A204.1 (cell line): ENCODE results near the gene SLC22A9.
"Not testable (repeated sequence)": the region's sequence is repeated elsewhere in the genome, so short reads cannot be mapped to it uniquely, and the experiment has no call there.

ENCODE experiments used
- FAIRE-seq: peaks from 2 replicates; lab custom pipeline; 2012; peaks lifted over from hg19 to GRCh38; lab: Jason Lieb, UNC

SLC22A9 gene

DNA sequence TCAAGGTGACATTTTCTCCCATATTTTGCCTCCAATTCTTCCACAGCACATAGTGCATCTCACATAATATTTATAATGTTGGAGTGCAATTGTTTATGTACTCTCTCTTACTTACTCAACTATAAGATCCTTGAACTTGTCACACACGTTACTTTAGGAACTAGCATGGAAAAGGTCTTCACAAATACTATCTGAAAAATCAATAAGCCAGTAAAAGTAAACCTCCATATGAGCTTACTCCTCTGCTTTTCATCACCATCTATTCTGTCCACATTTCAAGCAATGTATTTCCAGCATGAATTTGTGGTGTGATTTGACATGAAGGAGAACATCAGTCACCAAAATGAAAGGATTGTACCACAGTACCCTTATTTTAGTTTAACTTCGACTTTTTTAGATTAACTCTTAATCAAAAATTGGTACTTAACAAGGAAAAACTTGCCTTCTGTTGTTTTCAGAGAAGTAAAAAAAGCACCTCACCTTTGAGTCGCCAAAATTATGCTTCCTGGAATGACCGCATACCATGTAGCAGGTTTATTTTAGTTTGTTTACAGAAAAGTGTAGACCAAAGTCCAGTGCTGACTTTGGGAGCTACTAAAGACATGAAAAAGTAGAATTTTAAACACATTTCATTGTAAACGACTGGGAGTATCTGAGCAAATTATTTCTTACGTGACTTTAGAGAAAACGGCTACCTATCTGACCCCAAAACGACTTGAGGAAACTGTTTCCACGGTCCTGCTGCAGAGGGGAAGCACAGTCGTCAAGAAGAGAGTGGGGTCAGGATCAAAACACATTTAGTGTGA, at the start of gene SLC22A9:
Gene SLC22A9, plus strand, starts transcription at position 621 of the 806 bp plus-strand sequence. CDS start 272 bp downstream, outside the sequence.
- FAIRE-seq = no peak

DNA sequence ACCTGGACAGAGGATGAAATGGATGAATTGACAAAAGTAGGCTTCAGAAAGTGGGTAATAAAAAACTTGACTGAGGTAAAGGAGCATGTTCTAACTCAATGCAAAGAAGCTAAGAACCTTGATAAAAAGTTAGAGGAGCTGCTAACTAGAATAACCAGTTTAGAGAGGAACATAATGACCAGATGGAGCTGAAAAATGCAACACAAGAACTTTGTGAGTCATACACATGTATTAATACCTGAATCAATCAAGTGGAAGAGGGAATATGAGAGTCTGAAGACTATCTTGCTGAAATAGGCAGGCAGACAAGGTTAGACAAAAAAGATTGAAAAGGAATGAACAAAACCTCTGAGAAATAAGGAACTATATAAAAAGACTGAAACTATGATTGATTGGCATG, 47.9 kb upstream of the SLC22A9 start:
- no peak for FAIRE-seq

DNA sequence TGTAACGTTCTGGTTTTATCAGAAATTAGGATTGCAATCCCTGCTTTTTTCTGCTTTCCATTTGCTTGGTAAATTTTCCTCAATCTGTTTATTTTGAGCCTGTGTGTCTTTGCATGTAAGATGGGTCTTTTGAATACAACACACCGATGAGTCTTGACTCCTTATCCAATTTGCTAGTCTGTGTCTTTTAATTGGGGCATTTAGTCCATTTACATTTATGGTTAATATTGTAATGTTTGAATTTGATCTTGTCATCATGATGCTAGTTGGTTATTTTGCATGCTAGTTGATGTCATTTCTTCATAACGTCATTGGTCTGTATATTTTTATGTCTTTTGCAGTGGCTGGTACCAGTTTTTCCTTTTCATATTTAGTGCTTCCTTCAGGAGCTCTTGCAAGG, 34.5 kb upstream of the SLC22A9 start:
- not testable (repeated sequence) for FAIRE-seq

DNA sequence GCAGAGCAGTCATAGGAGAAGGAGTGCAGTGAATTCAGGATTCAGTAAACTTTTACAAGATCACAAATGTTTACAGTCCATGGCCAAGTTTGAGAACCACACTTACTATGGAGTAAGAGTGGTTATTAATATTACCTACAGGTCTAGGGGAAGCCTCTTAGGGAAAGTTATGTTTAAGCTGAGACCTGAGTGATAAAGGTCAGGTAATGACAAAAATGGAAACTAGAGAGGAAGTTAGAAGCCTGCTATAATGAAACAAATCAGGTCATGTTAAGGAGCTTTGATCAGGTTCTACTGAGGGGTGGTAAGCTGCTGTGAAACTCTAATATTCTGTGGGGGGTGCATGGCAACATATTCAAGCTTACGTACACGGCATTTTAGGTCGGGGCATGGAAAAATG, 32.5 kb upstream of the SLC22A9 start:
- FAIRE-seq = no peak

DNA sequence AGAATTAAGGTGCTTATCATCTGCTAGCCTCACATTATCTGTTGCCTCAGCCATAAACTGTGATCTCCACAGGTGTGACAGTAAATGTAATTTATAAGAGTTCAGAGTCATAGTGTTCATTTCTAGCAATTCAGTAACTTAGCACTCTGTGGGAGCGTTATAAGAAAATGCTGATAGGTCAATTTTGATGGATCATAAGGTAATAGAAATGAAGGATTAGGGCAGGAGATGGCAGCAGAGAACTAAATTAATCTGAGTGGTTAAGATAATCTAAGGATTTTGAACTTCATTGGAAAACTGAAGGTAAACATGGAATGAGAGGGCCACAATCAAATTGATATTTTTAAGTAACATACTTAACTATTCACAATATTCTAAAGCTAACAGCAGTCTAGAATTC, 26.5 kb upstream of the SLC22A9 start:
- no peak for FAIRE-seq

DNA sequence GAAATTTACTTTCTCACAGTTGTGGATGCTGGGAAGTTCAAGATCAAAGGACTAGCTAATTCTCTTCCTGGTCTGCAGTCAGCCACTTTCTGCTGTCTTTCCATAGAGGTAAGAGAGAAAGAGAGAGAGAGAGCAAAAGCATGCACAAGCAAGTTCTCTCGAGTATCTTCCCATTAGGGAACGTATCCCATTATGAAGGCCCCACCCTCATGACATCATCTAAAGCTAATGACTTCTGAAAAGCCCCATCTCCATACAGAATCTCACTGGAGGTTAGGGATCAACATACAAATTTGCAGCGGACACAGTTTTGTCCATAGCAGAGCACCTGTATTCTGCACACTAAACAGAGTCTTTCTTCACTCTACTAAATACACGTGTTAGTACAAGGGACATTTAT, 17.4 kb upstream of the SLC22A9 start:
- FAIRE-seq = no peak

DNA sequence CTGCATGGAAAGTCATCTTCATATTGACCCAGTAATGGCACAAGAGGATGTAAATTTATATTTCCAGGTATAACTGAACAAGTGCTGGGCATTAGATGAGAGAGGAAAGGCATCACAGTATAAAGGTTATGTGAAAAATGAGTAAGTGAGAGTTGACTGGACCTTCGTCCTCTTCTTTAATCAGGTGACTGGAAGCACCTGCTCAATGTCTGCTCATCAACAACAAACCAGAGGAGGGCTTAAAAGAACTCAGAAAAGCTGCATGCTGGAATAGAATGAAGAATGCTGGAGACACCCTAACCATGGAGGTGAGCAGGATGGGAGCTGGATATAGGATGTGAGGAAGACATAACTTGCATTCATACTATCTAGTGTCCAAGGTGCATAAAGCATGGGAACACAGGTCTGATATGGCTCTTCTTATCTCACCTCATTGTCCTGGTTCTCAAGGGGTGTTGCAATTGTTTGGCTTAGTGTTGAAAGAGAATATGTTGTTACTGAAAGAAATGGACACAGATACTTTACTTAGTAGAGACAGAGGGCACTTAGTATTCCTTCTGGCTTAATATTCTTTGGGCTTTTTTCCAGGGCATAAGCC, 7.3 kb upstream of the SLC22A9 start:
- no peak for FAIRE-seq

DNA sequence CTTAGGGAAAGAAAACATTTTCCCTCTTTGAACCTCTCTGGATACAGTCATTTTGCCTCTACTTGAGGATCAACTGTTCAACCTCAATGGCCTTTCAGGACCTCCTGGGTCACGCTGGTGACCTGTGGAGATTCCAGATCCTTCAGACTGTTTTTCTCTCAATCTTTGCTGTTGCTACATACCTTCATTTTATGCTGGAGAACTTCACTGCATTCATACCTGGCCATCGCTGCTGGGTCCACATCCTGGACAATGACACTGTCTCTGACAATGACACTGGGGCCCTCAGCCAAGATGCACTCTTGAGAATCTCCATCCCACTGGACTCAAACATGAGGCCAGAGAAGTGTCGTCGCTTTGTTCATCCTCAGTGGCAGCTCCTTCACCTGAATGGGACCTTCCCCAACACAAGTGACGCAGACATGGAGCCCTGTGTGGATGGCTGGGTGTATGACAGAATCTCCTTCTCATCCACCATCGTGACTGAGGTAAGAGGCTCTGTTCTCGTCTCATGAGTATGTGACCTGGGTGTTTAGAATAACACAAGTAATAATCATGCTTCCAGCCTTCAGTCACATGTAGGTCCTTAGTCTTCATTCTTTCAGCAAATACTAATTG, 495 bp downstream of the SLC22A9 start:
- FAIRE-seq = no peak

DNA sequence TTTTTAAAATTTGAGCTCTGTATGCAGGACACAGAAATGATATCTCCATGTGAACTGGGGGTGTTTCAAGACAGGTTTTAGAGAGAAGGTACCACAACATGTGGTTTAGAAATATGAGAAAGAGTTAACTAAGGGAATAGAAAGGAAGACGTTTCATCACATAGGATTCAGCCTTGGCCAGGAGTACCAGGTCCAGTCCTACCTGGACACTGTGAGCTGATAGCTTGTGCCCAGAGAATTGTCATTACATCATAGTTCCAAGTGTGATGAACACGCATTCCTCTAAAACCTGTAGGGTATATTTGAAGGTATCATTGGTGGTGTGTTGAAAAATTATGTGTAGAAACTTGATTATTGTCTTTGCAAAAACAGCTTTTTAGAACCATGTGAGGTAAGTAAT, 1.8 kb downstream of the SLC22A9 start:
- FAIRE-seq = no peak

DNA sequence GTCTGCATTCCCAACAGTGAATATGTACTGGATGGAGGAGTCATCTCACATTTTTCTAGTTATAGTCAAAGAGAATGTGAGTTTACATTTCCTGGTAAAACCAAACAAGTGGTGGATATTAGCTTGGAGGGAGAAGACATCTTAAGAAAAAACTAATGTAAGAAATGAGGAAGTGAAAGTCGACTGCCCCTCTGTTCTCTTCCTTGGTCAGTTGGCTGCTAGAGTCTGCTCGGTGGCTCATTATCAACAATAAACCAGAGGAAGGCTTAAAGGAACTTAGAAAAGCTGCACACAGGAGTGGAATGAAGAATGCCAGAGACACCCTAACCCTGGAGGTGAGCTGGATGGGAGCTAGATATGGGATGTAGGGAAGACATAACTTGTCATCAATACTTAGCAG, 5.8 kb downstream of the SLC22A9 start:
- no peak for FAIRE-seq

DNA sequence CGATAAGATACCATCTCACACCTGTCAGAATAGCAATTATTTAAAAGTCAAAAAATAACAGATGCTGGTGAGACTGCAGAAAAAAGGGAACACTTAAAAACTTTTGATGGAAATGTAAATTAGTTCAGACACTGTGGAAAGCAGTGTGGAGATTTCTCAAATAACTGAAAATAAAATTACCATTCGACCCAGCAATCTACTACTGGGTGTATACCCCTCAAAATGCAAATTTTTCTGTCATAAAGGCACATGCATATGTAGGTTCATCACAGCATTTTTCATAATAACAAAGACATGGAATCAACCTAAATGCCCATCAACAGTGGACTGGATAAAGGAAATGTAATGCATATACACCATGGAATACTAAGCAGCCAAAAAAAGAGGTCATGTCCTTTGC, 10.5 kb downstream of the SLC22A9 start:
- FAIRE-seq = no peak

DNA sequence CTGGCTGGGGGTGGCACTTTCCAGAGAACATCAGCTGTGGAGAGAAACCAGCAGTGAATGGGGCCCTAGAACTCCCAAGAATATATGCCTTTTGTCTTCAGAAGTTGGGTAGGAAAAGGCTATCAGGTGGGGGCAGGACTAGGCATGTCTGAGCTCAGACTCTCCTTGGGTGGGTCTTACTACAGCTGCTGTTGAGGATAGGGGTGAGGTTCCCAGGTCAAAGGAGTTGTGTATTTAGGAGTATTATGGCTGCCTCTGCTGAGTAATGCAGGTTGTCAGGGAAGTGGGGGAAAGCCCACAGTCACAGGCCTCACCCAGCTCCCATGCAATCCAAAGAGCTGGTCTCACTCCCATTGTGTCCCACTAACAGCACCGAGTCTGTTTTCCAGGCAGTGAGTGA, 26.1 kb downstream of the SLC22A9 start:
- no peak for FAIRE-seq

DNA sequence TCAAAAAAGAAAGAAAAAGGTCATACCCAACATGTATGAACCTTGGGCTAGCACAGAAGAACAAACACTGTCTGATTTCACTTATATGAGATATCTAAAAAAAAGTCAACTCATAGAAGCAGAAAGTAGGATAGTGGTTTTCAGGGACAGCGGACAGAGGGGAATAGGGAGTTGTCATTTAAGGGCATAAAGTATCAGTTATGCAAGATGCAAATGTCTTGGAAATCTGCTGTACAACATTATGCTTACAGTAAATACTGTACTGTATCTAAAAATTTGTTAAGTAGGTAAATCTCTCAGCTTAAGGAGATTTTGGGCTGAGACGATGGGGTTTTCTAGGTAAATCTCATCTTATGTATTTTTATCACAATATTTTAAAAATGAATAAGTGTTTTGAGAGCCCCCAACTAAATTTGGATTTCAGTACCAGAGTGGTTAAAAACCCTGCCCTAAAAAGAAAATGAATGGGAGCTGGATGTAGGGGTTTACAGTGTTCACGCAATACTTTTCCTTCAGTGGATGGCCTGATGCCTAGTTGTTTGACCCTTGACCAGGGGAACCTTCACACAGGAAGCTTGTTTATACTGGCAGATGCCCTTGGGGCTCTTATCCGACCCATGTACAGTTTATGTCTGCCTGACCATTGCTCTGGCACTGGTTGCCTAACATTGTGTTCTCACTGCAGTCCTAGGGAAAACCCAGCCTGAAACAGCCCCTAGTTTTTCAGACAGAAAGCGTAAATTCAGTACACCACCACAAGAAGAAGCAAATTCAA, 34.8 kb downstream of the SLC22A9 start:
- no peak for FAIRE-seq

DNA sequence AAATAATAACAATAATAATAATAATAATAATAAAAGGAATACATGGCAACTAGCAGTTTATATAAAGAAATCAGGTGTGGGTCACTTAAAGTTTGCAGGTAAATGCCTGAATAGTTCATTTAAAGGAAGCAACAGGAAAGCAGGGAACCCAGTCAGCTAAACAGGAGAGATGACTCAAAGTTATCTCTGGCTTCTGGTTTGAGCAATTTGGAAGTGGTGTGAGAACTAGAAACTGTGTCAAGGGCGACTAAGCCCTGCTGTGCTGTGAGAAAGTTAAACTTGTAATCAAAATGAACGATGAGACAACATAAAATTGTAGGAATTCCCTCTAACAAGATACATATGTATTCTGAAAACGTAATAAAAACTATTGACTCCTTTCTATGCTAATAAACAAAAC, 35.5 kb downstream of the SLC22A9 start:
- no peak for FAIRE-seq

DNA sequence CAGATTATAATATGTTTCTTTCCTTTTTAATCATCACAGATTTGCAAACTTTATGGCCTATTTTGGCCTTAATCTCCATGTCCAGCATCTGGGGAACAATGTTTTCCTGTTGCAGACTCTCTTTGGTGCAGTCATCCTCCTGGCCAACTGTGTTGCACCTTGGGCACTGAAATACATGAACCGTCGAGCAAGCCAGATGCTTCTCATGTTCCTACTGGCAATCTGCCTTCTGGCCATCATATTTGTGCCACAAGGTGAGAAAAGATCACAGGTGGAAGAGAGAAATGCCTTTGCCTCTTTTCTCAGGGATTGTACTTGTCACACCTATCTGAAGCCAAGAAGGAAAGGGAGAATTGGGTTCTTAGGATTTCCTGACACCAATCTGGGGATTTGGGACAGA, 36.9 kb downstream of the SLC22A9 start:
- no peak for FAIRE-seq

DNA sequence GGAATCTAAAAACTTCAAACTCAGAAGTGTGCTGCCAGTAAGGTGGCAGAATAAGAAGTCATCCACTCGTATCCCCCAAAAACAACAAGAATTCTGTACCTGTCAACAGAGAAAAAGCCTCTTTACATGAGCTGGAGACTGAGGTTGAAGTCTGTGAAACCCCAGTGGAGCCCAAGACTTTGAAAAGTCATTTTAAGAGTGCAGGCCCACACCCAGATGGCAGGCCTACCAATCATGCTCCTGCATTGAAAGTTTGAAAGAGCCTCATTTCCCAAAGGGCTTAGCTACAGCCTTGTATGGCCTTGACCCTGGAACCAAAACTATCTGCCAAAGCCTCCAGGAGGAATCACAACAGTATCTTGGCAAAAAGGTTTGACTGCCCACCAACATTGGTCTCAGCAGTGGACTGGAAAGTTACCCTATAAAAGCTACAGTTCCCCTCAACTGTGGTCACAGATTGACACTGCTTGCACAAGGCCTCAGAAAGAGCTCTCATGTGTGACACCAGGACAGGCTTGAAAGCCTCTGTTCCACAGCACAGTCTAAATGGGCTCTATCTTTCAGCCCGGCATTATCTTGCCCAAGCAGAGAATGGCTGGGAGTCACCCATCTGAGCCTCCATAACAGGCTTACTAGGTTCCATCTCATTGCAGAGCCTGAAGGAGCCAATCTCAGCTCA, 47.7 kb downstream of the SLC22A9 start:
- FAIRE-seq = no peak

DNA sequence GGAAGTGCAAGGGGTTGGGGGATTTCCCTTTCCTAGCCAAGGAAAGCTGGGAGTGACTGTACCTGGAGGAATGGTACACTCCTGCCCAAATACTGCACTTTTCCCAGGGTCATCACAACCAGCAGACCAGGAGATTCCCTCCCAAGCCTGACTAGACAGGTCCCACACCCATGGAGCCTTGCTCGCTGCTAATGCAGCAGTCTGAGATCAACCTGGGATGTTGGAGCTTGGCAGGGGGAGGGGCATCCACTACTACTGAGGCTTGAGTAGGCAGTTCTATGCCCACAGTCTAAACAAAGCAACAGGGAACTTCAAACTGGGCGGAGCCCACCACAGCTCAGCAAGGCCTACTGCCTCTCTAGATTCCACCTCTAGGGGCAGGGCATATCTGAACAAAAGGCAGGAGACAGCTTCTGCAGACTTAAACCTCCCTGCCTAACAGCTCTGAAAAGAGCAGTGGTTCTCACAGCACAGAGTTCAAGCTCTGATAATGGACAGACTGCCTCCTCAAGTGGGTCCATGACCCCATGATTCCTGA, 58.5 kb downstream of the SLC22A9 start:
- no peak for FAIRE-seq

DNA sequence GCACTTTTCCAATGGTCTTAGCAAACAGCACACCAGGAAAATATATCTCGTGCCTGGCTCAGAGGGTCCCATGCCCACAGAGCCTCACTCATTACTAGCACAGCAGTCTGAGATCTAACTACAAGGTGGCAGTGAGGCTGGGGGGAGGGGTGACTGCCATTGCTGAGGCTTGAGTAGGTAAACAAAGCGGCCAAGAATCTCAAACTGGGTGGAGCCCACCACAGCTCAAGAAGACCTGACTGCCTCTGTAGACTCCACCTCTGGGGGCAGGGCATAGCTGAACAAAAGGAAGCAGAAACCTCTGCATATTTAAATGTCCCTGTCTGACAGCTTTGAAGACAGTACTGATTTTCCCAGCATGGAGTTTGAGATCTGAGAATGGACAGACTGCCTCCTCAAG, 61.1 kb downstream of the SLC22A9 start:
- FAIRE-seq = not testable (repeated sequence)

DNA sequence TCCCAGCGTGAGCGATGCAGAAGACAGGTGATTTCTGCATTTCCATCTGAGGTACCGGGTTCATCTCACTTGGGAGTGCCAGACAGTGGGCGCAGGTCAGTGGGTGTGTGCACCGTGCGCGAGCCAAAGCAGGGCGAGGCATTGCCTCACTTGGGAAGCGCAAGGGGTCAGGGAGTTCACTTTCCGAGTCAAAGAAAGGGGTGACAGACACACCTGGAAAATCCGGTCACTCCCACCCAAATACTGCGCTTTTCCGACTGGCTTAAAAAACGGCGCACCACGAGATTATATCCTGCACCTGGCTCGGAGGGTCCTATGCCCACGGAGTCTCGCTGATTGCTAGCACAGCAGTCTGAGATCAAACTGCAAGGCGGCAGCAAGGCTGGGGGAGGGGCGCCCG, 65.8 kb downstream of the SLC22A9 start:
- FAIRE-seq = not testable (repeated sequence)

DNA sequence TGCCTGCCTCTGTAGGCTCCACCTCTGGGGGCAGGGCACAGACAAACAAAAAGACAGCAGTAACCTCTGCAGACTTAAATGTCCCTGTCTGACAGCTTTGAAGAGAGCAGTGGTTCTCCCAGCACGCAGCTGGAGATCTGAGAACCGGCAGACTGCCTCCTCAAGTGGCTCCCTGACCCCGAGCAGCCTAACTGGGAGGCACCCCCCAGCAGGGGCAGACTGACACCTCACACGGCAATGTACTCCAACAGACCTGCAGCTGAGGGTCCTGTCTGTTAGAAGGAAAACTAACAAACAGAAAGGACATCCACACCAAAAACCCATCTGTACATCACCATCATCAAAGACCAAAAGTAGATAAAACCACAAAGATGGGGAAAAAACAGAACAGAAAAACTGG, 66.2 kb downstream of the SLC22A9 start:
- not testable (repeated sequence) for FAIRE-seq

DNA sequence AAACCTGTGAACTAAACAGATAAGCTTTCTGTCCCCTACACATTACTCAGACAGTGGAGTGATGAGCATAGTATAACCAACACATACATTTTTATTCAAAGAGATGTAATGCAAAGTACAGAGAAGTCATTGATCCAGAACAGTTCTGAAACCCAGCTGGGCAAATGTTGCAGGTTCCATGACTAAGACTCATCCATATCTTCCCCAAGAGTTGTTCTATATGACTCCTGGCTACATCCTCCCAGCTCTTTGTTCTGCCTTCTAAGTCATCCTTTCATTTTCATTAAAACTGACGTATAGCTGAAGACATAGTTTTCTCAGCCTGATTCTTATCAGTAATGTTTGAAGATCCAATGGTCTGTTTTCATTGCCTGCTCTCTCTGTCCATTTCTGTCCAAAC, 74.1 kb downstream of the SLC22A9 start:
- FAIRE-seq = no peak

DNA sequence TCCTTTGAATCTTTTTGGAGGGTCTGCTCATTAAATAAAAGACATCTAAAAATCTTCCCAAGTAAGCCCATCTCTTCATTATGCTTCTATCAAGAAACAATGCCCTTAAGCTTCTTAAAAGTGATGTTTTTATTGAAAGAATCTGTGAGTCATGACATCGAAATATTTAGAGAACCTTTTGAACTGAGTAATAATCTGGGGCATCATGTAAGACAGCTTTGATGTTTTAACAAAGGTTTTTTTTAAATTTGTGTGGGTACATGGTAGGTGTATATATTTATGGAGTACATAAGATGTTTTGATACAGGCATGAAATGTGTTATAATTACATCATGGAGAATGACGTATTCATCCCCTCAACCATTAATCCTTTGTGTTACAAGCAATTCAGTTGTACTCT, 74.6 kb downstream of the SLC22A9 start:
- FAIRE-seq = no peak
